GM19193 (cell line): ENCODE results near the gene MALSU1.

Experiments used
- POLR2A ChIP-seq: IDR thresholded peaks from 4 replicates; pipeline ENCODE4 v1.6.1; 2011; ENCODE audit not compliant: insufficient read depth, insufficient read length; ENCODE audit errors: extremely low read depth

MALSU1 gene

DNA sequence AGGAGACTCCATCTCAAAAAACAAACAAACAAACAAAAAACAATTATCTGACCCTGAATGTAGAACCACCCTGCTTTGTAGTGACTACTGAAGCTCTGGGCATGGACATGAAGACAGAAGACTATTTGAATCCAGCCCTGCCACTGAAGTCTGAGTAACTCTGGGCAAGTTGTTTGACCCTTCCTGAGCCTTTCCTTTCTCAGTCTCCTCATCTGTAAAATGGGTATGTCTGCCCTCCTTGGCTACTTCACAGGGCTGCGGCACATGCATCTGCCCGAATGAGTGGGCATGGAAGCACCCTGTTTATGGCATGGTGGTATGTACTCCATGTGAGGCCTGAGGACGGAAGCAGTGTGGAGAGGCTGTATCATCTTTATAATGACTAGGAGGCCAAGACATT is 22.2 kb upstream of the MALSU1 start:
- no peak for TF ChIP-seq POLR2A

DNA sequence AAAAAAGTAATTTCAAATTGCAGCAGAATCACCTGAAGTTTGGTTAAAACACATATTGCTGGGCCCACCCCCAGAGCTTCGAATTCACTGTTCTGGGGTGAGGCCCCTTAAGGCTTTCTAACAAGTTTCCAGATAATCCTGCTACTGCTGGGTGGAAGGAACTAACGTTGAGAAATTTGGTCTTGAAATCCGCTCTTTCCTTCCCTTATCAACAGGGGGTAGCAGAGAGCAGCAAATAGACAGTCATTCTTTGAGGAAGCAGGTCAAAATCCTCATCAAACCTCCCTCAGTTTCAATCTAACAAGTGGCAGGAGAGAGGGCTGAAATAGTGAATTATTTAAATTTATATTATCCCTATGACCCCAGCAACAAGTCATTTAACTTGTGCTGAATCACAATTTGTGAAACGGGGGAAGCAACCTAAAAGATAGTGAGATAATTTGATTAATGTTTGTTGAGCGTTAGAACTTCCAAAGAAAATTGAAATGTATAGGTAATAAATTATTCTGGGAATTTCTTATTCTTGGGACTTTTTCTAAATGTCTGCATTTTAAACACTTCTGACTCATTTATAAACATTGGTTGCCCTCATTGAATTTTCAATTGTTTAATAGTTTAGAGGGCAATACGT is 21.7 kb upstream of the MALSU1 start:
- TF ChIP-seq POLR2A: no peak

DNA sequence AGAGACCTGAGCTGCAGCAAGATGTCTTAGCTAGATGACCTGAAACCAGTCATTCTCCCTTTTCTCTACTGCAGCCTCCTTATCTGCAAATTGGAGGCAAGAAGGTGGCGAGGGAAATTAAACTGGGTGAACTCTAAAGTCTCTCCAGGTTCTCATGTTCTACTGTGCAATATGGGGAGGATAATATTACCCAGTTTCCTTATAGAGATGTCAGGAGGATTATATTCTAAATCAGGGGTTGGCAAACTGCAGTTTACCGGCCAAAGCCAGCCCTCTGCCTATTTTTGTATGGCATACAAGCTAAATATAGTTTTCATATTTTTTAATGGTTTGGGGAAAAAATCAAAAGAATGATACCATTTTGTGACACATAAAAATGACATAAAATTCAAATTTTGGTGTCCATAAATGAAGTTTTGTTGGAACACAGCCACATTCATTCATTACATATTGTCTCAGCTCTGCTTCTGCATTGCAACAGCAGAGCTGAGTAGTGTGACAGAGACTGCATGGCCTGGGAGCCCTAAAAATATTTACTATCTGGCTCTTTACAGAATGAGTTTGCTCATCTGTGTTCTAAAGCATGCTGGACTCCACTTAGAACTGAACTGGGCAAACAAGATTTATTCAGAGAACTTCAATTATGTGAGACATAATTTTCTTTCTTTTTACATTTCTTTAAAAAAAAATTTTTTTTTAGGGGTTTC is 19.2 kb upstream of the MALSU1 start:
- no peak for TF ChIP-seq POLR2A

- no peak for TF ChIP-seq POLR2A
These were observed 16.1 kb upstream of the MALSU1 start for GRCh38 chr7:23283086-23283485.

GRCh38 chr7:23284871-23285270 is 14.3 kb upstream of the MALSU1 start:
- no peak for TF ChIP-seq POLR2A

DNA sequence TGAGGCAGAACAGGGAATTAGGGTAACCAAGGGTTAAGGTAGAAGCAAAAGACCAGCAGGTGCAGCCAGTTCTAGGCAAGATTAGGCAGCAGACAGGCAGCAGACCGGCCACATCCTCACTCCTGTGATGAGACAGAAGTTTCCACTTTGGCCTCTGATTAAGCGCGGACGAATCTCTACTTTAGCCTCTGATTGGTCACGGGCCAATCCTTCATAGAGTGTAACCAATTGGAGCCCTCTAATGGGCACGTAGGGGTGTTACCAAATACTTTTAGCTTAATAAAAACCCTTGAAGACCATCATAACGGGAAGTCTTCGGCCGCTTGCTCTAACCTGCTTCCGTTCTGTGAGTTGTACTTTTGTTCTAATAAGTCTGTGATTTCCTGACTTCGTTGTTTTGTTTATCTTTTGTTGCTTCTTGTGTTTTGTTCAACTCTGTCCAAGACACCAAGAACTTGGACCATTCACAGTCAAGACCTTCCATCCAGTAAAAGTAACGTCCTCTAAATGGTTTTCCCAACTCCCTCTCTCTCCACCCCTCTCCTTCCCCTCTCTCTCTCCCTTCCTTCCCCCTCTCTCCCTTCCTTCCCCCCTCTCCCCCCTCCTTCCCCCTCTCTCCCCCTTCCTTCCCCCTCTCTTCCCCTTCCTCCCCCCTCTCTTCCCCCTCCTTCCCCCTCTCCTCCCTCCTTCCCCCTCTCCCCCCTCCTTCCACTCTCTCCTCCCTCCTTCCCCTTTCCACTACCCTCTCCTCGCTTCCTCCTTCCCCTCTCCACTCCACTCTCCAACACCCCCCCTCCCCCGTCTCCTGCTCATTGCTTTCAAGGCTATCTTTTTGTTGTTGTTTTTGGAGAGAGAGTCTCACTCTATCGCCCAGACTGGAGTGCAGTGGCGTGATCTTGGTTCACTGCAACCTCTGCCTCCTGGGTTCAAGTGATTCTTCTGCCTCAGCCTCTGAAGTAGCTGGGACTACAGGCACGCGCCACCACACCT is 13.2 kb upstream of the MALSU1 start:
- no peak for TF ChIP-seq POLR2A

- TF ChIP-seq POLR2A: no peak
These were observed 11.5 kb upstream of the MALSU1 start for GRCh38 chr7:23287612-23288011.

DNA sequence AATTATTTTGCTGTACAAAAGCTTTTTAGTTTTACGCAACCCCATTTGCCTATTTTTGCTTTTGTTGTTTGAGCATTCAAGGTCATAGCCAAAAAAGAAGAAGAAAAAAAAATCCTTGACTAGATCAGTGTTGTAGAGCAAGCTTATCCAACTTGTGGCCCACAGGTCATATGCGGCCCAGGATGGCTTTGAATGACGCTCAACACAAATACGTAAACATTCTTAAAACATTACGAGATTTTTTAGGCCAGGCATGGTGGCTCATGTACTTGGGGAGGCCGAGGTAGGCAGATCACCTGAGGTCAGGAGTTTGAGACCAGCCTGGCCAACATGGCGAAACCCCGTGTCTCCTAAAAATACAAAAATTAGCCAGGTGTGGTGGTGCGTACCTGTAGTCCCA is 8.1 kb upstream of the MALSU1 start:
- no peak for TF ChIP-seq POLR2A

DNA sequence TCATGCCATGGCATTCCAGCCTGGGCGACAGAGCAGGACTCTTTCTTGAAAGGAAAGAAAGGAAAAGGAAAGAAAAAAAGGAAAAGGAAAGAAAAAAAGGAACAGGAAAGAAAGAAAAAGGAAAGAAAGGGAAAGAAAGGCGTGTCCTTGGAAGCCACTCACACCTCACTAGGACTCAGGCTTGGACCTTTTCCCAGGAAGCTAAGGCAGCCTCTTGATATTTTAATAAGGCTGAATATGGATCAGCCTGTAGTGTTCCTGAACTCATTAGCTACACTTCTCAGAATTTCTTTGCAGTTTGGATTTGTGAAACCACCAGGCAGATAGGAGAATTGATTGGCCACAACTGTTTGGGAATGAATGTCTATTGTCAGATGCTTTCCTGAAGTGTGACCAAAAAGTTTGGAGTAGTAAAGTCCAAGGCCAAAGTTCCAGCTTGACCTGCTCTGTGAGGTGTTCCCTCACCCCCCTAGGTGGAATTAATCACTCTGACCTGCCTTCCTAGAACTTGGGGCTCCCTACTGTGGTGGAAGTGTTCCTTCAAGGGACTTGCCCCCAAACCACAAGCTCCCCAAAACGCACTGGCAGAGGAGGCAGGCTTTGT is 7.1 kb upstream of the MALSU1 start:
- TF ChIP-seq POLR2A: no peak

- TF ChIP-seq POLR2A: no peak
These were observed 6.5 kb upstream of the MALSU1 start for GRCh38 chr7:23292623-23293022.

DNA sequence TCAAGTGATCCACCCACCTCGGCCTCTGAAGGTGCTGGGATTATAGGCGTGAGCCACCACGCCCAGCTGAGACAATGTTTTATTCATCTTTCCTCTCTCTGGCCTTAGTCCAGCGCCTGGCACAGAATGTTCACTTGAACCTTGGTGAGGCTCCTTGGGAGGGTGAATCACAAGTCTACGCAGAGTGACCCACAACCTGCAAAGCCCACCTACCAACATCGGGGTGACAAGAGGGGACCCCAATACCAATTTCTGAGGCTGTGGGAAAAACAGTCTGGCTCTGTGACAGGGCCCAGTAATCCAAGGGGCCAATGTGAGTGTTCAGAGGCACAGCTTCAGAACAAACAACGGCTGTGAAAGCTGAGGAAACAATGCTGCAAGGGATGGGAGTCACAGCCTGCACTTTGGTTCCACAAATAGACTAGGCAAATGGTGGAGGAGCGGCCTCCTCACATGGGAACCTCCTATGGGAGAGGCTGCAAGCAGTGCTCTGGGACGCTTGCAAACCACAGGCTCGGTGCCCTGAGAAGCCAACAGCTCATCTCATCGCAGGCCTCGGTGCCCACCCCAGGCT is 5.6 kb upstream of the MALSU1 start:
- no peak for TF ChIP-seq POLR2A

GRCh38 chr7:23294549-23295400 is 4.4 kb upstream of the MALSU1 start:
- no peak for TF ChIP-seq POLR2A

- no peak for TF ChIP-seq POLR2A
These were observed 3.8 kb upstream of the MALSU1 start for GRCh38 chr7:23295401-23295697.

GRCh38 chr7:23298141-23298881 is 828 bp upstream of the MALSU1 start:
- TF ChIP-seq POLR2A: no peak

GRCh38 chr7:23299770-23300300 is 696 bp downstream of the MALSU1 start:
- TF ChIP-seq POLR2A: no peak
